ENCODE results near the gene NEMP1.

- no peak for TF ChIP-seq EZH2 (IDR thresholded peaks at IDR 0.05)
- no peak for TF ChIP-seq POLR2AphosphoS5 (IDR thresholded peaks at IDR 0.05; ENCODE audit: borderline replicate concordance, low read depth, low read length)
- TF ChIP-seq FOXP2 (optimal IDR thresholded peaks at IDR 0.05; ENCODE audit: control extremely low read depth, extremely low read length, insufficient read depth): no peak
Measured at GRCh38 chr12:57119294-57120085, 40.9 kb upstream of the NEMP1 start.
